Measurements from ENCODE around the gene CCNK. TPM values are rescaled to one million over a fixed set of nuclear protein-coding genes. Genes with fewer than 3 reads are reported as not detected.

CCNK gene
- total RNA-seq, 1 experiment from 2014 or later: 84.7 TPM

- ChIA-PET POLR2A (no interaction called here), CTCF (no interaction called here)
- Mint-ChIP-seq H3K4me1 (peaks cover 42% of the 10 kb centered on the region), H3K9me3 (no peaks in the 10 kb centered on the region), H3K4me3 (no peak overlapping the region), H3K36me3 (no peaks in the 10 kb centered on the region), H3K27ac (peak overlapping the region; percentile 3; the same call in 1 of the 2 replicates), H3K27me3 (ENCODE audit: low read depth) (no peaks in the 10 kb centered on the region)
- DNase-seq (ENCODE audit: low spot score) (no peak), ATAC-seq (no peak)
- TF ChIP-seq SMAD4 (CRISPR knock-in tag; IDR thresholded peaks at IDR 0.05): no peak
- no peak for TF ChIP-seq TP53 (CRISPR knock-in tag; IDR thresholded peaks at IDR 0.05)
- no peak for TF ChIP-seq E2F1 (CRISPR knock-in tag; IDR thresholded peaks at IDR 0.05)
- TF ChIP-seq GTF2I (CRISPR knock-in tag; conservative IDR thresholded peaks at IDR 0.05): no peak
- TF ChIP-seq E2F4 (CRISPR knock-in tag; IDR thresholded peaks at IDR 0.05; ENCODE audit: borderline replicate concordance, low read depth): no peak
- TF ChIP-seq ZNF281 (CRISPR knock-in tag; IDR thresholded peaks at IDR 0.05): no peak
- TF ChIP-seq NFATC4 (CRISPR knock-in tag; IDR thresholded peaks at IDR 0.05): no peak
- TF ChIP-seq ZNF121 (CRISPR knock-in tag; IDR thresholded peaks at IDR 0.05): no peak
- TF ChIP-seq PRRX2 (CRISPR knock-in tag; IDR thresholded peaks at IDR 0.05): no peak
- no peak for TF ChIP-seq PREB (CRISPR knock-in tag; IDR thresholded peaks at IDR 0.05; ENCODE audit: borderline replicate concordance)
- no peak for TF ChIP-seq ZNF232 (CRISPR knock-in tag; IDR thresholded peaks at IDR 0.05)
- no peak for TF ChIP-seq CREB1 (CRISPR knock-in tag; IDR thresholded peaks at IDR 0.05)
- no peak for TF ChIP-seq MYBL2 (CRISPR knock-in tag; IDR thresholded peaks at IDR 0.05)
- no peak for TF ChIP-seq SP1 (CRISPR knock-in tag; conservative IDR thresholded peaks at IDR 0.05)
- TF ChIP-seq AFF4 (CRISPR knock-in tag; IDR thresholded peaks at IDR 0.05; ENCODE audit: borderline replicate concordance): no peak
- TF ChIP-seq NR3C1 (CRISPR knock-in tag; conservative IDR thresholded peaks at IDR 0.05; ENCODE audit: low read depth): no peak
These were observed 3.1 kb upstream of the CCNK start for GRCh38 chr14:99478128-99478527.

Data from WTC11 (cell line).